ENCODE measurements around the gene S100A14. TPM values are rescaled to one million over a fixed set of nuclear protein-coding genes. Genes with fewer than 3 reads are reported as not detected.

Gene S100A14
- total RNA-seq, 1 experiment from 2014 or later: 0.63 TPM

- H3K4me3 Mint-ChIP-seq: no peak overlapping the region
- TF ChIP-seq, protein P1, sequence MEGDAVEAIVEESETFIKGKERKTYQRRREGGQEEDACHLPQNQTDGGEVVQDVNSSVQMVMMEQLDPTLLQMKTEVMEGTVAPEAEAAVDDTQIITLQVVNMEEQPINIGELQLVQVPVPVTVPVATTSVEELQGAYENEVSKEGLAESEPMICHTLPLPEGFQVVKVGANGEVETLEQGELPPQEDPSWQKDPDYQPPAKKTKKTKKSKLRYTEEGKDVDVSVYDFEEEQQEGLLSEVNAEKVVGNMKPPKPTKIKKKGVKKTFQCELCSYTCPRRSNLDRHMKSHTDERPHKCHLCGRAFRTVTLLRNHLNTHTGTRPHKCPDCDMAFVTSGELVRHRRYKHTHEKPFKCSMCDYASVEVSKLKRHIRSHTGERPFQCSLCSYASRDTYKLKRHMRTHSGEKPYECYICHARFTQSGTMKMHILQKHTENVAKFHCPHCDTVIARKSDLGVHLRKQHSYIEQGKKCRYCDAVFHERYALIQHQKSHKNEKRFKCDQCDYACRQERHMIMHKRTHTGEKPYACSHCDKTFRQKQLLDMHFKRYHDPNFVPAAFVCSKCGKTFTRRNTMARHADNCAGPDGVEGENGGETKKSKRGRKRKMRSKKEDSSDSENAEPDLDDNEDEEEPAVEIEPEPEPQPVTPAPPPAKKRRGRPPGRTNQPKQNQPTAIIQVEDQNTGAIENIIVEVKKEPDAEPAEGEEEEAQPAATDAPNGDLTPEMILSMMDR (conservative IDR thresholded peaks at IDR 0.05): no peak
- no peak overlapping the region for H3K56ac ChIP-seq (ENCODE audit: insufficient read length, low read depth, low read length)
- H3K9ac ChIP-seq (ENCODE audit: extremely low read depth, insufficient read length, low read length): no peak overlapping the region
- H4K91ac ChIP-seq (ENCODE audit: insufficient read length, low read depth, low read length): no peak overlapping the region
- H3T11ph ChIP-seq (ENCODE audit: low read length): no peak overlapping the region
- H3K18ac ChIP-seq (ENCODE audit: insufficient read length, low read depth, low read length): no peak overlapping the region
- WGBS (ENCODE audit: extremely low coverage, insufficient read length, low lambda C conversion rate): no CpG with 5 or more reads among the region's 3 CpGs
- no peaks in the 10 kb centered on the region for H4K20me1 ChIP-seq (ENCODE audit: control insufficient read depth, insufficient read depth, insufficient read length)
- no peak overlapping the region for H2BK120ac ChIP-seq (ENCODE audit: low read depth, low read length, poor library complexity, severe bottlenecking)
- H2BK12ac ChIP-seq (ENCODE audit: insufficient read length, low read depth, low read length): no peak overlapping the region
- 0 out of 2 replicates have a peak, but pooled peaks cover 2% of the 10 kb centered on the region for H3K4me1 ChIP-seq (ENCODE audit: insufficient read depth, low read length)
- no peaks in the 10 kb centered on the region; a peak in 1 of 5 replicates for H3K9me3 Mint-ChIP-seq
- H3K4ac ChIP-seq (ENCODE audit: low read depth, low read length): no peak overlapping the region
- H2AK5ac ChIP-seq (ENCODE audit: insufficient read length, low read length): no peak overlapping the region
- H3K4me1 Mint-ChIP-seq: peaks cover 9% of the 10 kb centered on the region in 2 experiments
- no peak for DNase-seq
- H4K5ac ChIP-seq (ENCODE audit: insufficient read length, low read depth, low read length): no peak overlapping the region
- H2BK20ac ChIP-seq (ENCODE audit: low read depth, low read length, poor library complexity, severe bottlenecking): no peak overlapping the region
- no peaks in the 10 kb centered on the region; the same call in 1 of the 2 replicates for H3K79me2 ChIP-seq (ENCODE audit: insufficient read depth, low read length)
- no peak overlapping the region for H4K8ac ChIP-seq (replicated peaks; ENCODE audit: insufficient read length, low read depth, low read length)
- no peak overlapping the region for H3K14ac ChIP-seq (ENCODE audit: insufficient read depth, low read length)
- H3K27me3 Mint-ChIP-seq (ENCODE audit: low read depth): no peaks in the 10 kb centered on the region; the same call in 1 of the 2 replicates
- H2BK15ac ChIP-seq (ENCODE audit: low read depth, low read length): no peak overlapping the region
- H3K79me1 ChIP-seq (ENCODE audit: insufficient read depth, low read depth, low read length, poor library complexity, severe bottlenecking): peaks cover 5% of the 10 kb centered on the region
- no peaks in the 10 kb centered on the region for H3K27me3 ChIP-seq (ENCODE audit: insufficient read depth, low read length)
- H3K27ac ChIP-seq (ENCODE audit: insufficient read length, low read depth, low read length): no peak overlapping the region
- no peak overlapping the region for H2BK5ac ChIP-seq (ENCODE audit: insufficient read length, low read length)
- H3K27ac Mint-ChIP-seq: no peak overlapping the region; a peak in 1 of 7 replicates
- no peaks in the 10 kb centered on the region for H3K9me3 ChIP-seq (ENCODE audit: control insufficient read depth, low read depth, low read length)
- H3K23me2 ChIP-seq (ENCODE audit: insufficient read length, low read depth, low read length, poor library complexity, severe bottlenecking): peaks cover 5% of the 10 kb centered on the region
- H3K36me3 Mint-ChIP-seq (ENCODE audit: insufficient read depth in 1 of 3, low read depth in 3 of 3): peaks cover 0 to 4% (median 0%) of the 10 kb centered on the region in 3 experiments; a peak in 3 of 7 replicates
- no peak overlapping the region for H3K4me2 ChIP-seq (ENCODE audit: insufficient read depth, insufficient read length, low read length)
- no peak overlapping the region for H2AFZ ChIP-seq (ENCODE audit: low read length)
- no peak overlapping the region for H3K23ac ChIP-seq (ENCODE audit: insufficient read length, low read depth, low read length)
These were observed 39.2 kb upstream of the S100A14 start for GRCh38 chr1:153655333-153655732.
